GM12878 (cell line): ENCODE measurements around the gene FAM20B. TPM values are rescaled to one million over a fixed set of nuclear protein-coding genes. Genes with fewer than 3 reads are reported as not detected.

Experiments used
- ATAC-seq: fragments of 200-7000 bp; cut with Tn5 transposase; 3 replicates; pipeline ENCODE4 v1.9.1; 2020; ENCODE audit warnings: mild to moderate bottlenecking, moderate library complexity
- BruUV-seq: library from RNA; stranded (reverse); fragments of 400-500 nt; replicated peaks from 2 replicates; lab custom pipeline; 2021; lab: Mats Ljungman, UMichigan
- CTCF ChIA-PET: fragments of 300-600 bp; sonication (Branson Sonifier 250); formaldehyde crosslinking; extraction: SDS; loops from one replicate; lab custom pipeline; 2021; ENCODE audit warnings: inconsistent platforms; lab: Yijun Ruan, JAX
- POLR2A ChIA-PET: fragments of 350-600 bp; formaldehyde crosslinking; extraction: SDS; loops from one replicate; lab custom pipeline; 2021; ENCODE audit warnings: inconsistent platforms; lab: Charles Lee
- RAD21 ChIA-PET: fragments of 300-600 bp; sonication (Branson Sonifier 250); formaldehyde crosslinking; loops from one replicate; lab custom pipeline; 2023; ENCODE audit warnings: antibody characterized with exemption; ENCODE audit not compliant: unreplicated experiment; lab: Charles Lee
- SMC1A ChIA-PET: fragments of 300-600 bp; sonication (Branson Sonifier 250); formaldehyde crosslinking; loops from one replicate; lab custom pipeline; 2023; ENCODE audit not compliant: unreplicated experiment, uncharacterized antibody; lab: Charles Lee
- DNase-seq: peaks from one replicate; pipeline ENCODE4 v3.0.0-alpha.2; 2011; ENCODE audit warnings: low read depth, low spot score
- FAIRE-seq: peaks from 3 replicates; lab custom pipeline; 2011; peaks lifted over from hg19 to GRCh38; lab: Jason Lieb, UNC
- H2AFZ ChIP-seq: 2 replicates; pipeline ENCODE4 v1.6.0; 2011; ENCODE audit warnings: low read depth, low read length, control low read depth; ENCODE audit not compliant: control insufficient read depth
- H3K27ac ChIP-seq: 2 replicates; pipeline ENCODE4 v1.5.1; 2011; ENCODE audit warnings: control low read depth; ENCODE audit not compliant: control insufficient read depth, insufficient read depth
- H3K27me3 ChIP-seq, 2 experiments: replicated peaks in 1 of 2; 2 replicates each; pipeline versions ENCODE4 v1.6.0 to v1.6.1; 2011; ENCODE audit warnings: low read length in 1 of 2; ENCODE audit not compliant: control insufficient read depth in 2 of 2, insufficient read depth in 2 of 2
- H3K36me3 ChIP-seq, 2 experiments: 2 replicates each; pipeline ENCODE4 v1.5.1; 2011; ENCODE audit warnings: low read length in 1 of 2; ENCODE audit not compliant: control insufficient read depth in 2 of 2, insufficient read depth in 2 of 2
- H3K4me1 ChIP-seq: 2 replicates; pipeline ENCODE4 v1.6.1; 2011; ENCODE audit warnings: mild to moderate bottlenecking, low read length, moderate library complexity, mixed read lengths; ENCODE audit not compliant: control insufficient read depth, insufficient read depth
- H3K4me2 ChIP-seq: 2 replicates; pipeline ENCODE4 v1.6.0; 2011; ENCODE audit warnings: control low read depth; ENCODE audit not compliant: control insufficient read depth, insufficient read depth
- H3K4me3 ChIP-seq: fragments of 200-600 bp; sonication (generic); 2 replicates; pipeline ENCODE4 v1.5.1; 2016
- H3K79me2 ChIP-seq: 2 replicates; pipeline ENCODE4 v1.6.0; 2011; ENCODE audit warnings: low read length; ENCODE audit not compliant: control insufficient read depth, insufficient read depth
- H3K9ac ChIP-seq: 2 replicates; pipeline ENCODE4 v1.8.0; 2011; ENCODE audit warnings: low read length, control low read depth, mixed read lengths; ENCODE audit not compliant: control insufficient read depth, insufficient read depth
- H3K9me3 ChIP-seq: replicated peaks from 3 replicates; pipeline ENCODE4 v1.5.1; 2011; ENCODE audit warnings: mild to moderate bottlenecking, low read length; ENCODE audit not compliant: control insufficient read depth, insufficient read depth
- H4K20me1 ChIP-seq: 2 replicates; pipeline ENCODE4 v1.6.0; 2011; ENCODE audit not compliant: control insufficient read depth, insufficient read depth
- CEBPB ChIP-seq, 2 experiments: fragments of 150-350 bp in 1 of 2; IDR thresholded peaks; 2 replicates each; pipeline ENCODE4 v1.6.1; 2012 to 2014; ENCODE audit warnings: low read depth in 2 of 2, low read length in 2 of 2, borderline replicate concordance in 1 of 2, inconsistent platforms in 1 of 2
- HSF1 ChIP-seq: fragments of 150-350 bp; IDR thresholded peaks from 2 replicates; pipeline ENCODE4 v1.6.1; 2014; ENCODE audit warnings: mild to moderate bottlenecking, low read depth, low read length
- IRF4 ChIP-seq: IDR thresholded peaks from 2 replicates; pipeline ENCODE4 v1.6.1; 2011; ENCODE audit warnings: low read depth, low read length
- MLLT1 ChIP-seq: fragments of 450-650 bp; IDR thresholded peaks from 2 replicates; pipeline ENCODE4 v1.6.1; 2016; ENCODE audit warnings: mild to moderate bottlenecking
- MTA2 ChIP-seq: fragments of 450-650 bp; IDR thresholded peaks from 2 replicates; pipeline ENCODE4 v1.6.1; 2016; ENCODE audit warnings: low read depth, mild to moderate bottlenecking, moderate library complexity
- MYB ChIP-seq: fragments of 150-350 bp; IDR thresholded peaks from 2 replicates; pipeline ENCODE4 v1.6.1; 2014; ENCODE audit warnings: mild to moderate bottlenecking, low read depth, low read length, borderline replicate concordance
- NR2C2 ChIP-seq: IDR thresholded peaks from 2 replicates; pipeline ENCODE4 v1.6.1; 2011; ENCODE audit warnings: borderline replicate concordance, low read depth; ENCODE audit not compliant: control insufficient read depth, insufficient read length
- RELB ChIP-seq: fragments of 450-650 bp; IDR thresholded peaks from 2 replicates; pipeline ENCODE4 v1.6.1; 2017; ENCODE audit warnings: low read depth, mild to moderate bottlenecking, moderate library complexity
- SIX5 ChIP-seq: IDR thresholded peaks from 2 replicates; pipeline ENCODE4 v1.6.1; 2011; ENCODE audit warnings: mild to moderate bottlenecking, low read depth, low read length, moderate library complexity; ENCODE audit not compliant: severe bottlenecking
- SUPT20H ChIP-seq: IDR thresholded peaks from 2 replicates; pipeline ENCODE4 v1.6.1; 2011; ENCODE audit warnings: low read depth, mild to moderate bottlenecking, low read length, moderate library complexity, borderline replicate concordance; ENCODE audit not compliant: control insufficient read depth
- TARDBP ChIP-seq: IDR thresholded peaks from 2 replicates; pipeline ENCODE4 v1.6.1; 2016; ENCODE audit warnings: borderline replicate concordance
- ZZZ3 ChIP-seq: IDR thresholded peaks from 2 replicates; pipeline ENCODE4 v1.6.1; 2011; ENCODE audit warnings: low read depth; ENCODE audit not compliant: control insufficient read depth, insufficient read length
- WGBS: methylation state at CpG from one replicate; pipeline ENCODE4 v1.1.6; 2016; ENCODE audit warnings: low lambda C conversion rate; ENCODE audit not compliant: insufficient replicate concordance, insufficient coverage; ENCODE audit errors: missing lambda C conversion rate; 5-methylcytosine and 5-hydroxymethylcytosine counted together
- in situ Hi-C: fragments of 300-500 bp; cut with MboI; formaldehyde crosslinking; loops from 9 replicates; pipeline ENCODE4 v1.14.3; 2018; ENCODE audit warnings: mixed read lengths
- intact Hi-C: fragments of 100-400 bp; cut with micrococcal nuclease; formaldehyde crosslinking; loops from one replicate; pipeline ENCODE4 v1.14.2; 2022; ENCODE audit not compliant: unreplicated experiment
- polyA plus RNA-seq, 11 experiments: library from polyadenylated mRNA; depleted of rRNA in 4 of 11; unstranded in 6 of 11; stranded (reverse) in 5 of 11; fragments of >200 nt; fragmentation: Nextera tagmentation in 4 of 11; fragmentation: Illumina TruSeq in 1 of 11; extraction: Ambion mirVana in 4 of 11; extraction: Trizol in 1 of 11; gene quantifications; 1 replicate in 1 of 11; 2 replicates in 10 of 11; pipeline versions ENCODE4 v1.2.1 to v1.2.3, GENCODE V29; 2011 to 2016; ENCODE audit warnings: inconsistent platforms in 2 of 11, missing spikeins in 2 of 11, low read depth in 1 of 11
- total RNA-seq, 4 experiments: library from RNA; depleted of rRNA in 3 of 4; stranded (reverse); fragments of >200 nt in 3 of 4; fragmentation: Illumina TruSeq in 1 of 4; extraction: Trizol in 1 of 4; gene quantifications; 2 replicates each; pipeline versions ENCODE4 v1.2.1 to v1.2.3, GENCODE V29; 2013 to 2021
- TF ChIP-seq, protein P1 (sequence below): IDR thresholded peaks from 2 replicates; pipeline ENCODE4 v1.6.1; 2012; ENCODE audit warnings: low read depth, low read length, improper control_type of control experiment

The FAM20B gene
- total and polyA plus RNA-seq, 10 of the 15 experiments (the other 5 are each of a cell fraction or from before 2014, with no cell fraction given) = 2.4 to 25.6 (median 12.8) TPM

GRCh38 chr1:179101566-179101965, 75.9 kb downstream of the FAM20B start:
- H3K9ac ChIP-seq = no peak overlapping the region
- CTCF ChIA-PET = interaction anchor here (1.8 kb wide), 1 partner anchor 150 kb away, joined by 4 read pairs; no protein-coding TSS in a partner anchor
- FAIRE-seq = no peak
- intact Hi-C loops (no loop called here), in situ Hi-C loops (no loop called here)
- POLR2A ChIA-PET = interaction anchor here (0.6 kb wide), 2 partner anchors 102 to 498 kb away, joined by 3 to 5 read pairs; no protein-coding TSS in a partner anchor
- H3K79me2 ChIP-seq = no peaks in the 10 kb centered on the region
- H3K4me3 ChIP-seq = no peak overlapping the region
- H3K27me3 ChIP-seq = no peaks in the 10 kb centered on the region
- no peaks in the 10 kb centered on the region for H3K9me3 ChIP-seq
- RAD21 ChIA-PET = no interaction called here
- 82% methylated on average over 4 of the region's 4 CpGs for WGBS
- H4K20me1 ChIP-seq = no peaks in the 10 kb centered on the region
- H3K36me3 ChIP-seq = peaks cover 3 to 8% of the 10 kb centered on the region in 2 experiments
- TF ChIP-seq HSF1 (no peak), NR2C2 (no peak), RELB (no peak), TARDBP (no peak), IRF4 (no peak), MYB (no peak), ZZZ3 (no peak), MTA2 (no peak), SUPT20H (no peak), MLLT1 (no peak), SIX5 (no peak), CEBPB (IDR thresholded peaks at IDR 0.05; ENCODE audit: borderline replicate concordance in 1 of 2, low read depth in 2 of 2, low read length in 2 of 2) (no peak)
- TF ChIP-seq, protein P1, sequence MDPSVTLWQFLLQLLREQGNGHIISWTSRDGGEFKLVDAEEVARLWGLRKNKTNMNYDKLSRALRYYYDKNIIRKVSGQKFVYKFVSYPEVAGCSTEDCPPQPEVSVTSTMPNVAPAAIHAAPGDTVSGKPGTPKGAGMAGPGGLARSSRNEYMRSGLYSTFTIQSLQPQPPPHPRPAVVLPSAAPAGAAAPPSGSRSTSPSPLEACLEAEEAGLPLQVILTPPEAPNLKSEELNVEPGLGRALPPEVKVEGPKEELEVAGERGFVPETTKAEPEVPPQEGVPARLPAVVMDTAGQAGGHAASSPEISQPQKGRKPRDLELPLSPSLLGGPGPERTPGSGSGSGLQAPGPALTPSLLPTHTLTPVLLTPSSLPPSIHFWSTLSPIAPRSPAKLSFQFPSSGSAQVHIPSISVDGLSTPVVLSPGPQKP = no peak
- no peak for DNase-seq
- BruUV-seq = no TSS peak
- no peak overlapping the region for H2AFZ ChIP-seq
- H3K4me2 ChIP-seq = no peak overlapping the region
- no peak overlapping the region for H3K27ac ChIP-seq
- no peak for ATAC-seq
- SMC1A ChIA-PET = no interaction called here
- H3K4me1 ChIP-seq = no peaks in the 10 kb centered on the region
